H54 (cell line): ENCODE measurements around the gene SNRNP200.
"Not testable (repeated sequence)": the region's sequence is repeated elsewhere in the genome, so short reads cannot be mapped to it uniquely, and the experiment has no call there.

ENCODE experiments used
- DNase-seq: peaks from one replicate; pipeline ENCODE4 v3.0.0; 2011; ENCODE audit warnings: low spot score, mixed read lengths; ENCODE audit not compliant: insufficient read length
- FAIRE-seq: peaks from 3 replicates; lab custom pipeline; 2011; peaks lifted over from hg19 to GRCh38; lab: Jason Lieb, UNC
- POLR2A ChIP-seq: IDR thresholded peaks from 2 replicates; pipeline ENCODE4 v1.6.1; 2011; ENCODE audit warnings: low read depth, mild to moderate bottlenecking, low read length

SNRNP200 gene

GRCh38 chr2:96259497-96259921, 45.8 kb downstream of the SNRNP200 start:
- DNase-seq (no peak), FAIRE-seq (no peak)
- TF ChIP-seq POLR2A = no peak

- TF ChIP-seq POLR2A = no peak
- FAIRE-seq (no peak), DNase-seq (no peak)
Observed at GRCh38 chr2:96258166-96259022, 47.0 kb downstream of the SNRNP200 start.

- not testable (repeated sequence) for DNase-seq, FAIRE-seq
Observed at GRCh38 chr2:96257744-96258143, 47.6 kb downstream of the SNRNP200 start.

GRCh38 chr2:96256611-96257113, 48.7 kb downstream of the SNRNP200 start:
- DNase-seq = no peak
- FAIRE-seq = no peak
- TF ChIP-seq POLR2A = no peak

- FAIRE-seq = no peak
- no peak for TF ChIP-seq POLR2A
- no peak for DNase-seq
Observed at GRCh38 chr2:96254571-96254970, 50.8 kb downstream of the SNRNP200 start.

GRCh38 chr2:96253006-96253405, 52.3 kb downstream of the SNRNP200 start:
- DNase-seq (no peak), FAIRE-seq (no peak)

GRCh38 chr2:96252526-96252925, 52.8 kb downstream of the SNRNP200 start:
- no peak for FAIRE-seq
- no peak for TF ChIP-seq POLR2A

More at GRCh38 chr2:96253006-96253405, 52.3 kb downstream of the SNRNP200 start:
- no peak for TF ChIP-seq POLR2A

GRCh38 chr2:96251721-96252292, 53.5 kb downstream of the SNRNP200 start:
- FAIRE-seq (peak; percentile 82), DNase-seq (peak; percentile 93)
- no peak for TF ChIP-seq POLR2A

More at GRCh38 chr2:96252526-96252925, 52.8 kb downstream of the SNRNP200 start:
- DNase-seq = no peak

GRCh38 chr2:96250188-96250587, 55.2 kb downstream of the SNRNP200 start:
- no peak for DNase-seq
- no peak for TF ChIP-seq POLR2A
- FAIRE-seq = no peak

- TF ChIP-seq POLR2A = no peak
- DNase-seq (no peak), FAIRE-seq (no peak)
Observed at GRCh38 chr2:96249654-96250053, 55.7 kb downstream of the SNRNP200 start.

- no peak for TF ChIP-seq POLR2A
- FAIRE-seq (no peak), DNase-seq (no peak)
Observed at GRCh38 chr2:96248624-96249023, 56.7 kb downstream of the SNRNP200 start.

GRCh38 chr2:96247896-96248295, 57.5 kb downstream of the SNRNP200 start:
- DNase-seq (no peak), FAIRE-seq (no peak)
- TF ChIP-seq POLR2A = no peak

- no peak for FAIRE-seq
Observed at GRCh38 chr2:96247009-96247408, 58.3 kb downstream of the SNRNP200 start.

GRCh38 chr2:96245609-96246390, 59.5 kb downstream of the SNRNP200 start:
- no peak for TF ChIP-seq POLR2A
- FAIRE-seq (no peak), DNase-seq (no peak)

More at GRCh38 chr2:96247009-96247408, 58.3 kb downstream of the SNRNP200 start:
- DNase-seq = no peak
- no peak for TF ChIP-seq POLR2A
